Right cardiac atrium (tissue), 5 donors: ENCODE data around the gene EPHA6. TPM values are rescaled to one million over a fixed set of nuclear protein-coding genes. Genes with fewer than 3 reads are reported as not detected.
A peak's percentile ranks its signal among the peaks of the same experiment; 100 is the strongest.
"Not testable (repeated sequence)": the region's sequence is repeated elsewhere in the genome, so short reads cannot be mapped to it uniquely, and the experiment has no call there.

Source experiments
- ATAC-seq, 2 donors: fragments of 200-7000 bp; cut with Tn5 transposase; one replicate each; pipeline versions ENCODE4 v1.8.0 to v1.9.1; 2020; ENCODE audit warnings: moderate library complexity in 2 of 2, mild to moderate bottlenecking in 1 of 2
- DNase-seq, 3 donors: peaks; one replicate each; pipeline ENCODE4 v3.0.0-alpha.2; 2020
- H3K27ac ChIP-seq: one replicate; pipeline ENCODE4 v1.5.1; 2013; ENCODE audit warnings: mild to moderate bottlenecking, low read length, control low read depth, moderate library complexity
- H3K27me3 ChIP-seq: one replicate; pipeline ENCODE4 v1.6.1; 2013; ENCODE audit not compliant: control insufficient read depth, insufficient read depth
- H3K4me1 ChIP-seq: one replicate; pipeline ENCODE4 v1.6.1; 2013; ENCODE audit warnings: low read length; ENCODE audit not compliant: control insufficient read depth, insufficient read depth
- H3K4me3 ChIP-seq: one replicate; pipeline ENCODE4 v1.5.1; 2013; ENCODE audit warnings: low read length, control low read depth
- H3K9me3 ChIP-seq: one replicate; pipeline ENCODE4 v1.6.1; 2013; ENCODE audit warnings: low read length; ENCODE audit not compliant: control insufficient read depth
- WGBS: extraction: QIAGEN DNeasy Blood & Tissue Kit; methylation state at CpG from one replicate; pipeline ENCODE4 v1.1.7; 2013; 5-methylcytosine and 5-hydroxymethylcytosine counted together
- intact Hi-C, 4 donors: fragments of 100-400 bp; cut with DNase I; formaldehyde crosslinking; loops; one replicate each; pipeline versions ENCODE4 v1.11.0 to v1.14.0; 2022 to 2023
- polyA plus RNA-seq: library from polyadenylated mRNA; stranded (reverse); fragments of 200-250 nt; gene quantifications from one replicate; pipeline ENCODE4 v1.2.3, GENCODE V29; 2013
- total RNA-seq, 4 donors: library from RNA; stranded (reverse); fragmentation: NEBNext Ultra II Directional; extraction: Animal tissue kit (Norgen Biotek cat#: 25700); gene quantifications; one replicate each; pipeline ENCODE4 v1.2.1, GENCODE V29; 2021
- donor health status: healthy with polysubstance abuse.
- donor health status: DM: no; HTN: yes; CAD: no.
- donor health status: DM: no; HTN: no; CAD: no.
- donor health status: DM: no; HTN: yes; CAD: no; lungs with severe emphysema.
- donor health status: DM: yes; HTN: yes; CAD: no.

The EPHA6 gene
- total and polyA plus RNA-seq, 5 donors, result 0.05 to 1.4 (median 0.59) TPM

GRCh38 chr3:97530691-97531090, 716.3 kb downstream of the EPHA6 start:
- DNase-seq (no peak), ATAC-seq (no peak)
- Histone ChIP-seq H3K27me3 (no peaks in the 10 kb centered on the region), H3K4me1 (no peaks in the 10 kb centered on the region), H3K27ac (no peak overlapping the region), H3K4me3 (no peak overlapping the region), H3K9me3 (no peaks in the 10 kb centered on the region)
- WGBS, result 80% methylated on average over 2 of the region's 2 CpGs
- intact Hi-C loops, result no loop called here

- intact Hi-C loops, H3K27ac ChIP-seq, ATAC-seq, H3K27me3 ChIP-seq, H3K4me3 ChIP-seq, H3K4me1 ChIP-seq, H3K9me3 ChIP-seq: not testable (repeated sequence)
- DNase-seq, result peak in 1 of 3 donors; percentile 30
- 82% methylated on average over 6 of the region's 6 CpGs for WGBS
Observed at GRCh38 chr3:97547573-97547972, 733.2 kb downstream of the EPHA6 start.

GRCh38 chr3:97550408-97550807, 736.0 kb downstream of the EPHA6 start:
- H3K4me1 ChIP-seq, result no peaks in the 10 kb centered on the region
- DNase-seq (no peak), ATAC-seq (no peak)
- H3K27me3 ChIP-seq, result no peaks in the 10 kb centered on the region
- 68% methylated on average over 2 of the region's 2 CpGs for WGBS
- intact Hi-C loops, result no loop called here
- H3K27ac ChIP-seq, result no peak overlapping the region
- H3K9me3 ChIP-seq, result no peaks in the 10 kb centered on the region
- H3K4me3 ChIP-seq, result no peak overlapping the region

GRCh38 chr3:97552186-97552585, 737.8 kb downstream of the EPHA6 start:
- H3K4me1 ChIP-seq, result no peaks in the 10 kb centered on the region
- no peaks in the 10 kb centered on the region for H3K9me3 ChIP-seq
- no peaks in the 10 kb centered on the region for H3K27me3 ChIP-seq
- intact Hi-C loops, result no loop called here
- no peak for ATAC-seq
- no peak overlapping the region for H3K27ac ChIP-seq
- H3K4me3 ChIP-seq, result no peak overlapping the region
- no peak for DNase-seq

- intact Hi-C loops, result no loop called here
- WGBS, result 59% methylated on average over 3 of the region's 3 CpGs
- H3K27me3 ChIP-seq, result no peaks in the 10 kb centered on the region
- H3K4me1 ChIP-seq, result no peaks in the 10 kb centered on the region
- ATAC-seq (no peak), DNase-seq (no peak)
- no peak overlapping the region for H3K4me3 ChIP-seq
- H3K9me3 ChIP-seq, result no peaks in the 10 kb centered on the region
- H3K27ac ChIP-seq, result no peak overlapping the region
Observed at GRCh38 chr3:97575742-97576141, 761.3 kb downstream of the EPHA6 start.

GRCh38 chr3:97576221-97576620, 761.8 kb downstream of the EPHA6 start:
- Histone ChIP-seq H3K27me3 (no peaks in the 10 kb centered on the region), H3K9me3 (no peaks in the 10 kb centered on the region), H3K4me1 (no peaks in the 10 kb centered on the region), H3K27ac (no peak overlapping the region), H3K4me3 (no peak overlapping the region)
- DNase-seq, result no peak
- 60% methylated on average over 2 of the region's 2 CpGs for WGBS
- ATAC-seq, result no peak
- intact Hi-C loops, result no loop called here

GRCh38 chr3:97579365-97579764, 765.0 kb downstream of the EPHA6 start:
- WGBS, result 79% methylated on average over 3 of the region's 3 CpGs
- no peak for ATAC-seq
- H3K4me3 ChIP-seq, result no peak overlapping the region

GRCh38 chr3:97610626-97611025, 796.2 kb downstream of the EPHA6 start:
- Histone ChIP-seq H3K27me3 (no peaks in the 10 kb centered on the region), H3K4me3 (no peak overlapping the region), H3K9me3 (no peaks in the 10 kb centered on the region), H3K27ac (no peak overlapping the region), H3K4me1 (no peaks in the 10 kb centered on the region)
- no peak for DNase-seq
- intact Hi-C loops, result no loop called here
- ATAC-seq, result no peak
- WGBS, result 68% methylated on average over 2 of the region's 2 CpGs

More at GRCh38 chr3:97579365-97579764, 765.0 kb downstream of the EPHA6 start:
- intact Hi-C loops, result no loop called here
- DNase-seq, result no peak
- Histone ChIP-seq H3K4me1 (no peaks in the 10 kb centered on the region), H3K9me3 (no peaks in the 10 kb centered on the region), H3K27me3 (no peaks in the 10 kb centered on the region), H3K27ac (no peak overlapping the region)

- H3K9me3 ChIP-seq, result no peaks in the 10 kb centered on the region
- H3K27ac ChIP-seq, result no peak overlapping the region
- intact Hi-C loops, result no loop called here
- 79% methylated on average over 1 of the region's 1 CpG for WGBS
- ATAC-seq (no peak), DNase-seq (no peak)
- no peaks in the 10 kb centered on the region for H3K4me1 ChIP-seq
- H3K4me3 ChIP-seq, result no peak overlapping the region
- H3K27me3 ChIP-seq, result no peaks in the 10 kb centered on the region
Observed at GRCh38 chr3:97612632-97613031, 798.2 kb downstream of the EPHA6 start.

- 67% methylated on average over 2 of the region's 2 CpGs for WGBS
- intact Hi-C loops, result no loop called here
- DNase-seq (no peak), ATAC-seq (no peak)
- no peaks in the 10 kb centered on the region for H3K9me3 ChIP-seq
- H3K27ac ChIP-seq, result no peak overlapping the region
- H3K27me3 ChIP-seq, result no peaks in the 10 kb centered on the region
- no peaks in the 10 kb centered on the region for H3K4me1 ChIP-seq
- H3K4me3 ChIP-seq, result no peak overlapping the region
Observed at GRCh38 chr3:97613139-97613538, 798.7 kb downstream of the EPHA6 start.

- H3K4me3 ChIP-seq, H3K4me1 ChIP-seq, H3K27ac ChIP-seq, H3K9me3 ChIP-seq, ATAC-seq, intact Hi-C loops, H3K27me3 ChIP-seq, DNase-seq: not testable (repeated sequence)
- WGBS, result 86% methylated on average over 1 of the region's 1 CpG
Observed at GRCh38 chr3:97620514-97620913, 806.1 kb downstream of the EPHA6 start.

- no peak overlapping the region for H3K4me3 ChIP-seq
- DNase-seq, result no peak
- no peaks in the 10 kb centered on the region for H3K4me1 ChIP-seq
- no peak overlapping the region for H3K27ac ChIP-seq
- intact Hi-C loops, result no loop called here
- WGBS, result 88% methylated on average over 1 of the region's 1 CpG
- no peaks in the 10 kb centered on the region for H3K9me3 ChIP-seq
- no peak for ATAC-seq
- H3K27me3 ChIP-seq, result no peaks in the 10 kb centered on the region
Observed at GRCh38 chr3:97636465-97636864, 822.1 kb downstream of the EPHA6 start.
